HG02852 (cell line): Measurements from ENCODE around the gene CFAP68.
"Not testable (repeated sequence)": the region's sequence is repeated elsewhere in the genome, so short reads cannot be mapped to it uniquely, and the experiment has no call there.

Experiments
- ATAC-seq: cut with Tn5 transposase; IDR thresholded peaks from one replicate; pipeline ENCODE4 v1.9.1; 2021; ENCODE audit warnings: mild to moderate bottlenecking, moderate library complexity; ENCODE audit not compliant: unreplicated experiment

The CFAP68 gene

GRCh38 chr11:111917312-111917711, 38.0 kb downstream of the CFAP68 start:
- ATAC-seq: no peak

GRCh38 chr11:111917788-111918187, 38.4 kb downstream of the CFAP68 start:
- ATAC-seq: no peak

GRCh38 chr11:111918390-111919256, 39.3 kb downstream of the CFAP68 start, which contains the start of gene C11orf52:
Gene C11orf52 (plus strand): TSS chr11:111918913. CDS start chr11:111918973, 60 bp downstream.
- ATAC-seq: no peak

GRCh38 chr11:111920908-111921307, 41.6 kb downstream of the CFAP68 start:
- ATAC-seq: no peak

- ATAC-seq: no peak
Observed at GRCh38 chr11:111921541-111922230, 42.3 kb downstream of the CFAP68 start.

GRCh38 chr11:111922803-111923202, 43.5 kb downstream of the CFAP68 start:
- no peak for ATAC-seq

GRCh38 chr11:111923351-111923788, 44.0 kb downstream of the CFAP68 start:
- no peak for ATAC-seq

GRCh38 chr11:111923951-111924350, 44.6 kb downstream of the CFAP68 start:
- ATAC-seq: no peak

GRCh38 chr11:111925953-111926352, 46.6 kb downstream of the CFAP68 start:
- ATAC-seq: no peak

GRCh38 chr11:111926505-111927391, 47.4 kb downstream of the CFAP68 start:
- ATAC-seq: peak; percentile 92

- no peak for ATAC-seq
Observed at GRCh38 chr11:111930472-111930871, 51.1 kb downstream of the CFAP68 start.

- no peak for ATAC-seq
Observed at GRCh38 chr11:111932611-111932950, 53.2 kb downstream of the CFAP68 start.

GRCh38 chr11:111933176-111933575, 53.8 kb downstream of the CFAP68 start:
- ATAC-seq: not testable (repeated sequence)

- no peak for ATAC-seq
Observed at GRCh38 chr11:111933872-111934271, 54.5 kb downstream of the CFAP68 start.

GRCh38 chr11:111934306-111934705, 55.0 kb downstream of the CFAP68 start:
- ATAC-seq: no peak
